ENCODE results near the gene DBN1.

The DBN1 gene

GRCh38 chr5:177473443-177474001 is at the start of gene DBN1:
DBN1 (minus strand) TSS chr5:177473634; CDS start chr5:177473521, 113 bp downstream.
- no peak for DNase-seq

- DNase-seq, result no peak
Observed at GRCh38 chr5:177520916-177521513, 47.6 kb upstream of the DBN1 start.

GRCh38 chr5:177520271-177520670 is 46.8 kb upstream of the DBN1 start:
- DNase-seq, result no peak

GRCh38 chr5:177519463-177520235 is 46.2 kb upstream of the DBN1 start:
- no peak for DNase-seq

- peak; percentile 89 for DNase-seq
Observed at GRCh38 chr5:177516601-177517568, 43.5 kb upstream of the DBN1 start, which contains the start of gene DDX41. DDX41 (minus strand) TSS chr5:177516961; CDS start chr5:177516945, 16 bp downstream.

- no peak for DNase-seq
Observed at GRCh38 chr5:177515580-177515979, 42.1 kb upstream of the DBN1 start.

- no peak for DNase-seq
Observed at GRCh38 chr5:177514541-177514940, 41.1 kb upstream of the DBN1 start.

- no peak for DNase-seq
Observed at GRCh38 chr5:177513500-177513899, 40.1 kb upstream of the DBN1 start.

GRCh38 chr5:177512736-177513380 is 39.4 kb upstream of the DBN1 start:
- no peak for DNase-seq

- no peak for DNase-seq
Observed at GRCh38 chr5:177511796-177512675, 38.6 kb upstream of the DBN1 start.

- DNase-seq, result no peak
Observed at GRCh38 chr5:177511181-177511580, 37.7 kb upstream of the DBN1 start.

GRCh38 chr5:177510567-177511053 is 37.2 kb upstream of the DBN1 start:
- no peak for DNase-seq

GRCh38 chr5:177509991-177510566 is 36.6 kb upstream of the DBN1 start:
- no peak for DNase-seq

- DNase-seq, result no peak
Observed at GRCh38 chr5:177509381-177509951, 36.0 kb upstream of the DBN1 start, which contains the start of gene DOK3. DOK3 (minus strand) TSS chr5:177509826; CDS start chr5:177509540, 286 bp downstream.

GRCh38 chr5:177508837-177509236 is 35.4 kb upstream of the DBN1 start:
- no peak for DNase-seq

GRCh38 chr5:177508221-177508611 is 34.8 kb upstream of the DBN1 start:
- no peak for DNase-seq

GRCh38 chr5:177507596-177508220 is 34.3 kb upstream of the DBN1 start:
- no peak for DNase-seq

- no peak for DNase-seq
Observed at GRCh38 chr5:177507165-177507564, 33.7 kb upstream of the DBN1 start.

GRCh38 chr5:177505075-177505474 is 31.6 kb upstream of the DBN1 start:
- no peak for DNase-seq
